IMR-90 (cell line): ENCODE data around the gene ZDHHC22.

Experiments used
- CEBPB ChIP-seq: IDR thresholded peaks from 2 replicates; pipeline ENCODE4 v1.6.1; 2012; ENCODE audit warnings: low read depth, low read length, improper control_type of control experiment
- CTCF ChIP-seq: conservative IDR thresholded peaks from 2 replicates; pipeline ENCODE4 v1.5.1; 2012; ENCODE audit warnings: mild to moderate bottlenecking, low read depth, low read length, improper control_type of control experiment
- MAZ ChIP-seq: IDR thresholded peaks from 2 replicates; pipeline ENCODE4 v1.6.1; 2012; ENCODE audit warnings: low read depth, mild to moderate bottlenecking, low read length, improper control_type of control experiment, moderate library complexity, borderline replicate concordance
- RAD21 ChIP-seq: IDR thresholded peaks from 2 replicates; pipeline ENCODE4 v1.6.1; 2012; ENCODE audit warnings: low read length, improper control_type of control experiment
- RCOR1 ChIP-seq: IDR thresholded peaks from 2 replicates; pipeline ENCODE4 v1.6.1; 2012; ENCODE audit warnings: mild to moderate bottlenecking, low read length, improper control_type of control experiment; ENCODE audit not compliant: insufficient replicate concordance
- RFX5 ChIP-seq: IDR thresholded peaks from 2 replicates; pipeline ENCODE4 v1.8.0; 2012; ENCODE audit warnings: low read depth, mild to moderate bottlenecking, low read length, moderate library complexity
- SMC3 ChIP-seq: fragments of 150-350 bp; IDR thresholded peaks from 2 replicates; pipeline ENCODE4 v1.6.1; 2016; ENCODE audit warnings: low read depth, mild to moderate bottlenecking, antibody characterized with exemption, low read length, moderate library complexity
- TF ChIP-seq, protein P1 (sequence below): fragments of 150-350 bp; IDR thresholded peaks from 2 replicates; pipeline ENCODE4 v1.6.1; 2017; ENCODE audit warnings: mild to moderate bottlenecking, antibody characterized with exemption, low read length, low read depth

DNA sequence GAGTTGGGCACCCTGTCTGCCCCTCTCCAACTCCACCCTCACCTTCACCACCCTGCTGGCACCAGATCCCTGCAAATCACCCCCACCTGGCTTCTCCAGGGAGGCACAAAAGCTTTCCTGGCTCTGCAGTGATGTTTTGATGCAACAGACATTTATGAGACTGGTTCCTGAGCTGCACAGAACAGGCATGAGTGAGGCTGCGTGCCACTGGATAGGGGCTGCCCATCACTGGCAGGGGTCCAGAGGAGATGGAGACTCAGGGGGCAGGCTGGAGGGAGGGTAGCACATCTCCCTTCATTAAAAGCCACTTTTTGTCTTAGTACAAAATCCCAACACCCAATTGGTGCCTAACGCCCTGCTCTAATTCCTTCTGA lies 17.3 kb upstream of the ZDHHC22 start:
- TF ChIP-seq CTCF: no peak
- no peak for TF ChIP-seq MAZ
- no peak for TF ChIP-seq RFX5
- TF ChIP-seq, protein P1, sequence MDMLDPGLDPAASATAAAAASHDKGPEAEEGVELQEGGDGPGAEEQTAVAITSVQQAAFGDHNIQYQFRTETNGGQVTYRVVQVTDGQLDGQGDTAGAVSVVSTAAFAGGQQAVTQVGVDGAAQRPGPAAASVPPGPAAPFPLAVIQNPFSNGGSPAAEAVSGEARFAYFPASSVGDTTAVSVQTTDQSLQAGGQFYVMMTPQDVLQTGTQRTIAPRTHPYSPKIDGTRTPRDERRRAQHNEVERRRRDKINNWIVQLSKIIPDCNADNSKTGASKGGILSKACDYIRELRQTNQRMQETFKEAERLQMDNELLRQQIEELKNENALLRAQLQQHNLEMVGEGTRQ: no peak
- TF ChIP-seq SMC3: no peak
- TF ChIP-seq CEBPB: no peak
- no peak for TF ChIP-seq RAD21
- TF ChIP-seq RCOR1: no peak
